Caco-2 (cell line): ENCODE measurements around the gene DNM2. TPM values are rescaled to one million over a fixed set of nuclear protein-coding genes. Genes with fewer than 3 reads are reported as not detected.

Source experiments
- BruUV-seq: library from RNA; stranded (reverse); fragments of 400-500 nt; replicated peaks from 2 replicates; lab custom pipeline; 2021; lab: Mats Ljungman, UMichigan
- CTCF ChIA-PET: fragments of 300-600 bp; sonication (Branson Sonifier 250); formaldehyde crosslinking; loops from one replicate; lab custom pipeline; 2022; ENCODE audit warnings: antibody characterized with exemption; lab: Charles Lee
- POLR2A ChIA-PET: fragments of 300-600 bp; sonication (Branson Sonifier 250); formaldehyde crosslinking; loops from one replicate; lab custom pipeline; 2022; ENCODE audit warnings: antibody characterized with exemption; lab: Charles Lee
- DNase-seq, 2 experiments: peaks; one replicate each; pipeline versions ENCODE4 v3.0.0 to v3.0.0-alpha.2; 2020 to 2022
- H3K27me3 ChIP-seq: replicated peaks from 2 replicates; pipeline ENCODE4 v1.6.0; 2011; ENCODE audit warnings: low read length; ENCODE audit not compliant: control insufficient read depth, insufficient read depth
- H3K36me3 ChIP-seq: 2 replicates; pipeline ENCODE4 v1.5.1; 2011; ENCODE audit warnings: low read length; ENCODE audit not compliant: control insufficient read depth, insufficient read depth
- H3K4me1 ChIP-seq: fragments of 250-450 bp; sonication (Bioruptor Pico); 2 replicates; pipeline ENCODE4 v1.5.1; 2020; ENCODE audit warnings: mild to moderate bottlenecking
- H3K4me3 ChIP-seq: 2 replicates; pipeline ENCODE4 v1.5.1; 2011; ENCODE audit warnings: low read depth, mild to moderate bottlenecking, control low read depth, low read length
- H3K9me3 ChIP-seq: fragments of 250-450 bp; sonication (Bioruptor Pico); 2 replicates; pipeline ENCODE4 v1.5.1; 2020; ENCODE audit warnings: mild to moderate bottlenecking, moderate library complexity
- H3K27ac Mint-ChIP-seq: one replicate; pipeline ENCODE4 v1.8.0; 2022; ENCODE audit warnings: mixed read lengths; ENCODE audit not compliant: unreplicated experiment
- H3K27me3 Mint-ChIP-seq: one replicate; pipeline ENCODE4 v1.8.0; 2022; ENCODE audit warnings: mixed read lengths; ENCODE audit not compliant: insufficient read depth, unreplicated experiment
- H3K36me3 Mint-ChIP-seq: one replicate; pipeline ENCODE4 v1.8.0; 2022; ENCODE audit warnings: mild to moderate bottlenecking, mixed read lengths; ENCODE audit not compliant: insufficient read depth, unreplicated experiment
- H3K4me1 Mint-ChIP-seq: one replicate; pipeline ENCODE4 v1.8.0; 2022; ENCODE audit warnings: low read depth, mixed read lengths; ENCODE audit not compliant: unreplicated experiment
- H3K4me3 Mint-ChIP-seq: one replicate; pipeline ENCODE4 v1.8.0; 2022; ENCODE audit warnings: mild to moderate bottlenecking, moderate library complexity, mixed read lengths; ENCODE audit not compliant: unreplicated experiment
- H3K9me3 Mint-ChIP-seq: one replicate; pipeline ENCODE4 v1.8.0; 2022; ENCODE audit warnings: mixed read lengths; ENCODE audit not compliant: unreplicated experiment
- intact Hi-C: fragments of 100-400 bp; cut with micrococcal nuclease; formaldehyde crosslinking; loops from one replicate; pipeline ENCODE4 v1.10.0; 2022; ENCODE audit not compliant: unreplicated experiment
- total RNA-seq: library from RNA; stranded (reverse); gene quantifications from 2 replicates; pipeline ENCODE4 v1.2.3, GENCODE V29; 2022
- TF ChIP-seq, protein P1 (sequence below), 2 experiments: fragments of 200-600 bp in 1 of 2; IDR thresholded peaks; 1 replicate in 1 of 2; 2 replicates in 1 of 2; pipeline versions ENCODE4 v1.5.1 to v1.8.0; 2011 to 2022; ENCODE audit warnings: antibody characterized with exemption in 1 of 2, control low read depth in 1 of 2, inconsistent platforms in 1 of 2, low read depth in 1 of 2, low read length in 1 of 2, mild to moderate bottlenecking in 1 of 2, moderate library complexity in 1 of 2; ENCODE audit not compliant: insufficient read depth in 1 of 2, severe bottlenecking in 1 of 2, unreplicated experiment in 1 of 2

DNM2 gene
- total RNA-seq, 1 experiment from 2014 or later = 137 TPM

DNA sequence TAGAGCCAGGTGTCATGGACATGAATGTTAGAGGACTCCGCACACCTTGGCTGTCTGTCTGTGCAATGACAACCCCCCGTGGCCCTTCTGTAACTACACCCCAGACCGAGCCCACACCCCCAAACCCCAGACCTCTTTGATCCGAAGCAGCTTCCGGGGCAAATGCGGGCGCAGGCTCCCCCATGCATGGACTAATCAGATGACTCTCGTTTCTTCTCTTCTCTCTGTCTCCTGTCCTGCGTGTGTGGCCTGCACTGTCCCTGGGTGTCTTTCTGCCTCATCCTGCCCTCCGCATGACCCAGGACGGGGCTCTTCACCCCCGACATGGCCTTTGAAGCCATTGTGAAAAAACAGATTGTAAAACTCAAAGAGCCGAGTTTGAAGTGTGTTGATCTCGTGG is 79.2 kb downstream of the DNM2 start:
- no peaks in the 10 kb centered on the region for H3K27me3 Mint-ChIP-seq
- H3K4me1 Mint-ChIP-seq = no peaks in the 10 kb centered on the region
- ChIA-PET CTCF (no interaction called here), POLR2A (no interaction called here)
- H3K36me3 ChIP-seq = no peaks in the 10 kb centered on the region; the same call in none of the 2 replicates
- no peaks in the 10 kb centered on the region for H3K27me3 ChIP-seq
- no peaks in the 10 kb centered on the region for H3K9me3 Mint-ChIP-seq
- H3K4me1 ChIP-seq = no peaks in the 10 kb centered on the region
- intact Hi-C loops = no loop called here
- no TSS peak for BruUV-seq
- DNase-seq = no peak
- H3K9me3 ChIP-seq = no peaks in the 10 kb centered on the region
- no peak overlapping the region for H3K27ac Mint-ChIP-seq
- no peak overlapping the region for H3K4me3 Mint-ChIP-seq
- H3K4me3 ChIP-seq = no peak overlapping the region
- H3K36me3 Mint-ChIP-seq = peaks cover 82% of the 10 kb centered on the region
- TF ChIP-seq, protein P1, sequence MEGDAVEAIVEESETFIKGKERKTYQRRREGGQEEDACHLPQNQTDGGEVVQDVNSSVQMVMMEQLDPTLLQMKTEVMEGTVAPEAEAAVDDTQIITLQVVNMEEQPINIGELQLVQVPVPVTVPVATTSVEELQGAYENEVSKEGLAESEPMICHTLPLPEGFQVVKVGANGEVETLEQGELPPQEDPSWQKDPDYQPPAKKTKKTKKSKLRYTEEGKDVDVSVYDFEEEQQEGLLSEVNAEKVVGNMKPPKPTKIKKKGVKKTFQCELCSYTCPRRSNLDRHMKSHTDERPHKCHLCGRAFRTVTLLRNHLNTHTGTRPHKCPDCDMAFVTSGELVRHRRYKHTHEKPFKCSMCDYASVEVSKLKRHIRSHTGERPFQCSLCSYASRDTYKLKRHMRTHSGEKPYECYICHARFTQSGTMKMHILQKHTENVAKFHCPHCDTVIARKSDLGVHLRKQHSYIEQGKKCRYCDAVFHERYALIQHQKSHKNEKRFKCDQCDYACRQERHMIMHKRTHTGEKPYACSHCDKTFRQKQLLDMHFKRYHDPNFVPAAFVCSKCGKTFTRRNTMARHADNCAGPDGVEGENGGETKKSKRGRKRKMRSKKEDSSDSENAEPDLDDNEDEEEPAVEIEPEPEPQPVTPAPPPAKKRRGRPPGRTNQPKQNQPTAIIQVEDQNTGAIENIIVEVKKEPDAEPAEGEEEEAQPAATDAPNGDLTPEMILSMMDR (IDR thresholded peaks at IDR 0.05; ENCODE audit: insufficient read depth in 1 of 2, low read depth in 1 of 2, low read length in 1 of 2, severe bottlenecking in 1 of 2, unreplicated experiment in 1 of 2) = no peak

DNA sequence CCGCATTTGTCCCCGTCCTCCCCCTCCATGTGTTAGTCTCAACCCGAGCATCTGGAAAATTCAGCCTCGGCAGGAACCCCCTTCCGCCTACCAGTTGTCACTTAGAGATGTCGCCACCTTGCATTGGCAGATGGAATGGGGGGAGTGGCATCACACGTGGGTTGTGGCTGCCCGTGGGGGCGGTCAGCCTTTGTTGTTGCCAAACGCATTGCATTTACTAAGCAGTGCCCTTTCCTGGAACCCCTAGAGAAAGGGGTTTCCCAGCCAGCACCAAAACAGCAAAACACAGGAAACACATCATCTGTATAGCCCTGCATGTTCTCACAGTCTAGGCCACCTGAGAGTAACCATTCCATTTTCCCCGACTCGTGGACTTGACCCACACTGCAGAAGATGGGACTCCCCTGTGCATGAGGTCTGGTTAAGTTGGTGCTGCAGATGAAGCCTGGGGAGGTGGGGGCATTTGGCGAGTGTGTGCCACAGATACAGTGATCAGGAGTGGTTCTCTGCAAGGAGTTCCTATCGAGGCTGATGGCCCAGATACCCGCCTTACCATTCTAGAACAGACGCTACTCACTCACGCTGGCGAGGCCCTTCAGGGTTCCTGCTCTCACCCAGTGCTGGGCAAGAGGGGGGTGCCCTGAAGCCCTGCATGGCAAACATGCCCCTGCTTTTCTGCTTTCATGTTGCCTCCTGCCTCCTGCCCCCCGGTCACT is 79.8 kb downstream of the DNM2 start:
- Histone ChIP-seq H3K9me3 (no peaks in the 10 kb centered on the region), H3K27me3 (no peaks in the 10 kb centered on the region), H3K4me1 (no peaks in the 10 kb centered on the region), H3K4me3 (no peak overlapping the region), H3K36me3 (no peaks in the 10 kb centered on the region; the same call in none of the 2 replicates)
- no TSS peak for BruUV-seq
- H3K27me3 Mint-ChIP-seq = no peaks in the 10 kb centered on the region
- no peak overlapping the region for H3K27ac Mint-ChIP-seq
- DNase-seq = no peak
- TF ChIP-seq, protein P1 (IDR thresholded peaks at IDR 0.05; ENCODE audit: insufficient read depth in 1 of 2, low read depth in 1 of 2, low read length in 1 of 2, severe bottlenecking in 1 of 2, unreplicated experiment in 1 of 2) = no peak
- intact Hi-C loops = no loop called here
- ChIA-PET CTCF (no interaction called here), POLR2A (no interaction called here)
- H3K36me3 Mint-ChIP-seq = peaks cover 82% of the 10 kb centered on the region
- no peaks in the 10 kb centered on the region for H3K4me1 Mint-ChIP-seq
- H3K4me3 Mint-ChIP-seq = no peak overlapping the region
- H3K9me3 Mint-ChIP-seq = no peaks in the 10 kb centered on the region

DNA sequence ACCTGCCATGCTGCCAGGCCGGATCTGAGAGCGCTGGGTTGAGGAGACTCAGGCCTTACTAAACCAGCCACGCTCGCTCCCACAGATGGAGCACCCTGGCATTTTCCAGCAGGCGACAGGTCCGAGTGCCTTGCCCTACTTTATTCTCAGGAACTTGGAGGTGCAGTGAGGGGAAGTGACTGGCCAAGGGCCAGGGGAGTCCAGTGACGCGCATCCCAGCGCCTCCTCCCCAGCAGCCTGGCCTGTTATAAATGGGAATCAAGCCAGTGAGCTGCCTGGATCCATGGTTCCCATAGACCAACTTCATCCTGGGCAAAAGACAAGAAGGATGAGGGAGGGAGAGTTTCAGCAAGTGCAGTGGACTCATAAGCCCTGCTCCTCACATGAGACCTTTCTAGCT is 82.6 kb downstream of the DNM2 start:
- no peak for DNase-seq
- intact Hi-C loops = no loop called here
- Histone ChIP-seq H3K9me3 (no peaks in the 10 kb centered on the region), H3K4me1 (no peaks in the 10 kb centered on the region), H3K36me3 (no peaks in the 10 kb centered on the region; the same call in none of the 2 replicates), H3K27me3 (no peaks in the 10 kb centered on the region), H3K4me3 (no peak overlapping the region)
- ChIA-PET CTCF (no interaction called here), POLR2A (no interaction called here)
- H3K4me1 Mint-ChIP-seq = no peaks in the 10 kb centered on the region
- peaks cover 68% of the 10 kb centered on the region for H3K36me3 Mint-ChIP-seq
- H3K27me3 Mint-ChIP-seq = no peaks in the 10 kb centered on the region
- H3K4me3 Mint-ChIP-seq = no peak overlapping the region
- H3K9me3 Mint-ChIP-seq = no peaks in the 10 kb centered on the region
- H3K27ac Mint-ChIP-seq = no peak overlapping the region
- TF ChIP-seq, protein P1 (IDR thresholded peaks at IDR 0.05; ENCODE audit: insufficient read depth in 1 of 2, low read depth in 1 of 2, low read length in 1 of 2, severe bottlenecking in 1 of 2, unreplicated experiment in 1 of 2) = no peak
- BruUV-seq = no TSS peak
